GM21786 (cell line): ENCODE measurements around the gene ANP32E.

Experiments used
- ATAC-seq: cut with Tn5 transposase; IDR thresholded peaks from one replicate; pipeline ENCODE4 v1.9.1; 2021; ENCODE audit not compliant: unreplicated experiment

The ANP32E gene

GRCh38 chr1:150235852-150236613, at the start of gene ANP32E:
ANP32E (minus strand) TSS chr1:150236112; CDS start chr1:150235786, 326 bp downstream.
- peak; percentile 83 for ATAC-seq

GRCh38 chr1:150283260-150283659, 47.3 kb upstream of the ANP32E start:
- no peak for ATAC-seq

GRCh38 chr1:150282558-150282958, 46.6 kb upstream of the ANP32E start:
- no peak for ATAC-seq

- peak; percentile 56 for ATAC-seq
Measured at GRCh38 chr1:150281758-150282557, 46.0 kb upstream of the ANP32E start, which contains the start of gene CIART. CIART (plus strand) TSS chr1:150282554; CDS start chr1:150283268, 714 bp downstream.

GRCh38 chr1:150281221-150281757, 45.4 kb upstream of the ANP32E start:
- no peak for ATAC-seq

DNA sequence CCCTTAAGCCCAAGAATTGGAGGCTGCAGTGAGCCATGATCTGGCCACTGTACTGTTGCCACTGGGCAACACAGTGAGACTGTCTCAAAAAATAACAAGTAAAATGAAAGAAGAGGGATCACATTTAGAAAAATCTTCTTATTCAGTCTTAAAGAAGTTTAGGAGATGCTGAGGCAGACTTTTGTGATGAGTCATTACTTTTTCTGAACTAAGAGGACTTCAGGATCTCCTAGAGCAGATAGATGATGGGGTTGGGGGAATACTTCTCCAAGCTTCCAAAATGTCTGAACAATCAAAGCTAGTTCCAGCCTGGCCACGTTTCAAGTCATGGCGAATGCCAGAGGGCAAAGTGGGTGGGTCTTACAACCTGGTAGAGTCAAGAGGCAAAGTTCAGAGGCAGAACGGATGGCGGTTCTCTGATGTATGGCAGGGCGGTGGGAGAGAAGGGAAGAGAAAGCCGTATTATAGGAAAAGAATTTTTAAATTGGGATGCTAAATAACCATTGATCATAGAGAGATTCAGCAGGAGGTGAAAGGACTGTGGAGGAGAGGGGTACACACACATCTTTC, 44.3 kb upstream of the ANP32E start:
- no peak for ATAC-seq

- no peak for ATAC-seq
Measured at GRCh38 chr1:150273311-150273710, 37.4 kb upstream of the ANP32E start.

DNA sequence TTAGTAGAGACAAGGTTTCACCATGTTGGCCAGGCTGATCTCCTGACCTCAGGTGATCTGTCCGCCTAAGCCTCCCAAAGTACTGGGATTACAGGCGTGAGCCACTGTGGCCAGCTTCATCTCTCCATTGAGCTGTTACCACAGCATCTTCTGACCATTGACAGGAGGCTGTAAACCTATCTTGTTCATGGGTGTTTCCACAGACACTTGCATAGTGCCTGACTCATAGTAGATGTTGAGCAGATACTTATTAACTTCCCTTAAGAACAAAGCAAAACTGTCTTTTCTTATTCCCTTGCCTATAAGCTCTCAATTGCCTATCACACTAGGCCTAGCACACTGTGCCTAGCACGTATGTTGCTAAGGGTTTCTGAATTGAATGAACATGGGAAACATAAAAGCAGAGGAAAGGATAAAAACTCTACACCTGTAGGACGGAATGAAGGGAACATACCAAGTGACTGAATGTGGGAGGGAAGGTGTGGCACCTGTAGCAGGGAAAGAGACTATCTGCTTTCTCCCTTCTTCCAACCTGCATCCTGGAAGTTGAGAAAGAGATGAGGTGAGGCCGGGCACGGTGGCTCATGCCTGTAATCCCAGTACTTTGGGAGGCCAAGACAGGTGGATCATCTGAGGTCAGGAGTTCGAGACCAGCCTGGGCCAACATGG, 35.5 kb upstream of the ANP32E start:
- ATAC-seq, result no peak

- no peak for ATAC-seq
Measured at GRCh38 chr1:150269451-150269850, 33.5 kb upstream of the ANP32E start.

DNA sequence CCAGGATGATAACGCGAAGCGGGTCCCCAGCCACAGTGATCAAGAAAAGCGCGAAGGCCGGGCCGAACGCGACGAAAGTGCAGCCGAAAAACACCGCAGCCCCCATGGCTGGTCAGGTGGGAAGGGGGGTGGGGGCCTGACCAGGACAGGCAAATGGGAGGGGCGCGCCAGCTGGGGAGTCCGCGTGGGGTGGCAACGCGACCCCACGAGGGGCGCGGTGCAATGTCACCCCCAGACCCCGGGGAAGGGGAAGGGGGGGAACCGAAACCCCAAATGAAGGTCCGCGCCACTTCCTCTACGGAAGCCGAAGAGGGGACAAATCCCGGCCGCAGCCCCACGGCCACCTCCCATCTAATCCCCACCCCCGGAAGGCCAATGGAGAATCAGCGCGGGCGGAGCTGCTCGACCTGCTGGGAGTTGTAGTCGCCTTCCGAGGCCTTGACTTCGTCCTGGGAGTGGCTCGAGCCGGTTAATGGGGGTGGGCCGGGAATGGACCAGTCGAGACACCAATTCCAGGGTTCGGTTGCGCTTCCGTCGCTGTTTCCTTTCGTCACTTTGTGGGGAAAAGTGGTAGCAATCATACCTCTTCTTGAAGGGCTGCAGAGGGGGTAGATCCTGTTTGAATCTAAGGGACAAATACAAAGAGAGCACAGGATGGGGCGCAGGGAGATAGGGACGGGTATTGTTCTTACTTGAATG, 32.9 kb upstream of the ANP32E start, which contains the start of gene APH1A:
Gene APH1A, minus strand, starts transcription at position 312 of the 699 bp plus-strand sequence. Its CDS starts 206 bp downstream, at position 106.
- peak; percentile 92 for ATAC-seq

GRCh38 chr1:150268340-150268704, 32.4 kb upstream of the ANP32E start:
- ATAC-seq, result no peak

DNA sequence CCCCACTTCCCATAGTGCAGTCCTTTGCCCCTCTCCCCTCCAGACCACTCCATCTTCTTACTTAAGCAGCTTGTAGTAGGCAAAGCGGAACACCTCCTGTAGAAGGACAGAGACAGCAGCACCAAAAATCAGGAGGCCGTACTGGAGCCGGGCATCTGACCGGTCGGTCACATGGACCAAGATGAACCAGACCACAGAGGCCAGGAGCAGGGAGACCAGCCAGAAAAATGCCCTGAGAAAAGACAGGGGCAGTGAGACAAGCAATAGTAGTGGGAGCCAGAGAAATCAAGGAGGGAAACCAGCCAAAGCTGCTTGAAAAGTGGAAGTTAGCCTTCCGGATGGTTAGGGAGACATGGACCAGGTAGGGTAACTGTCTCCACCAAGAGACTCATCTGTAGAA, 32.0 kb upstream of the ANP32E start:
- no peak for ATAC-seq

GRCh38 chr1:150263549-150263948, 27.6 kb upstream of the ANP32E start:
- ATAC-seq, result no peak

GRCh38 chr1:150262388-150263320, 26.7 kb upstream of the ANP32E start:
- ATAC-seq, result no peak

- no peak for ATAC-seq
Measured at GRCh38 chr1:150261367-150261766, 25.5 kb upstream of the ANP32E start.

GRCh38 chr1:150259758-150260669, 24.1 kb upstream of the ANP32E start:
- no peak for ATAC-seq

- ATAC-seq, result no peak
Measured at GRCh38 chr1:150259217-150259616, 23.3 kb upstream of the ANP32E start.
